T-helper 2 cell treated with Interferon-gamma antibody and Interleukin-4, amounts not matched to agents 5 μg/mL and 100 μg/mL, for 36 hours (primary cell): ENCODE data around the gene AP2A1.

ENCODE experiments used
- DNase-seq: peaks from one replicate; pipeline ENCODE4 v3.0.0; 2021; ENCODE audit warnings: low spot score
- H3K27ac Mint-ChIP-seq: one replicate; pipeline ENCODE4 v1.8.0; 2021; ENCODE audit warnings: mild to moderate bottlenecking, mixed read lengths
- H3K27me3 Mint-ChIP-seq: one replicate; pipeline ENCODE4 v1.8.0; 2021; ENCODE audit warnings: low read depth, mixed read lengths
- H3K36me3 Mint-ChIP-seq: one replicate; pipeline ENCODE4 v1.8.0; 2021; ENCODE audit warnings: low read depth, mixed read lengths
- H3K4me1 Mint-ChIP-seq: one replicate; pipeline ENCODE4 v1.8.0; 2021; ENCODE audit warnings: low read depth, mixed read lengths
- H3K4me3 Mint-ChIP-seq: one replicate; pipeline ENCODE4 v1.8.0; 2022; ENCODE audit warnings: mild to moderate bottlenecking, moderate library complexity, mixed read lengths
- H3K9me3 Mint-ChIP-seq: one replicate; pipeline ENCODE4 v1.8.0; 2021; ENCODE audit warnings: mixed read lengths

Gene AP2A1

GRCh38 chr19:49791776-49792445, 25.1 kb downstream of the AP2A1 start:
- Mint-ChIP-seq H3K4me1 (no peaks in the 10 kb centered on the region), H3K27me3 (no peaks in the 10 kb centered on the region), H3K4me3 (no peak overlapping the region), H3K36me3 (peaks cover 38% of the 10 kb centered on the region), H3K9me3 (no peaks in the 10 kb centered on the region), H3K27ac (no peak overlapping the region)
- no peak for DNase-seq

GRCh38 chr19:49792829-49793560, 26.2 kb downstream of the AP2A1 start:
- peaks cover 36% of the 10 kb centered on the region for H3K36me3 Mint-ChIP-seq
- no peak overlapping the region for H3K4me3 Mint-ChIP-seq
- H3K27ac Mint-ChIP-seq, result no peak overlapping the region
- no peaks in the 10 kb centered on the region for H3K27me3 Mint-ChIP-seq
- no peaks in the 10 kb centered on the region for H3K4me1 Mint-ChIP-seq
- no peak for DNase-seq
- H3K9me3 Mint-ChIP-seq, result no peaks in the 10 kb centered on the region

GRCh38 chr19:49793561-49793840, 26.7 kb downstream of the AP2A1 start:
- no peak overlapping the region for H3K27ac Mint-ChIP-seq
- no peaks in the 10 kb centered on the region for H3K27me3 Mint-ChIP-seq
- no peaks in the 10 kb centered on the region for H3K9me3 Mint-ChIP-seq
- peak; percentile 16 for DNase-seq
- no peaks in the 10 kb centered on the region for H3K4me1 Mint-ChIP-seq
- no peak overlapping the region for H3K4me3 Mint-ChIP-seq
- H3K36me3 Mint-ChIP-seq, result peaks cover 34% of the 10 kb centered on the region

- H3K36me3 Mint-ChIP-seq, result peaks cover 34% of the 10 kb centered on the region
- no peak overlapping the region for H3K27ac Mint-ChIP-seq
- H3K4me1 Mint-ChIP-seq, result no peaks in the 10 kb centered on the region
- no peak overlapping the region for H3K4me3 Mint-ChIP-seq
- no peak for DNase-seq
- no peaks in the 10 kb centered on the region for H3K9me3 Mint-ChIP-seq
- no peaks in the 10 kb centered on the region for H3K27me3 Mint-ChIP-seq
Measured at GRCh38 chr19:49795615-49796014, 28.8 kb downstream of the AP2A1 start.

- DNase-seq, result no peak
- H3K27ac Mint-ChIP-seq, result no peak overlapping the region
- H3K9me3 Mint-ChIP-seq, result no peaks in the 10 kb centered on the region
- peaks cover 34% of the 10 kb centered on the region for H3K36me3 Mint-ChIP-seq
- H3K27me3 Mint-ChIP-seq, result no peaks in the 10 kb centered on the region
- H3K4me3 Mint-ChIP-seq, result no peak overlapping the region
- no peaks in the 10 kb centered on the region for H3K4me1 Mint-ChIP-seq
Measured at GRCh38 chr19:49798574-49798973, 31.8 kb downstream of the AP2A1 start.

- Mint-ChIP-seq H3K9me3 (no peaks in the 10 kb centered on the region), H3K27ac (no peak overlapping the region), H3K36me3 (peaks cover 34% of the 10 kb centered on the region), H3K27me3 (no peaks in the 10 kb centered on the region), H3K4me1 (no peaks in the 10 kb centered on the region), H3K4me3 (no peak overlapping the region)
- DNase-seq, result no peak
Measured at GRCh38 chr19:49799271-49799797, 32.5 kb downstream of the AP2A1 start.

- H3K27ac Mint-ChIP-seq, result no peak overlapping the region
- DNase-seq, result no peak
- H3K4me3 Mint-ChIP-seq, result no peak overlapping the region
- H3K36me3 Mint-ChIP-seq, result peaks cover 31% of the 10 kb centered on the region
- H3K9me3 Mint-ChIP-seq, result no peaks in the 10 kb centered on the region
- no peaks in the 10 kb centered on the region for H3K4me1 Mint-ChIP-seq
- H3K27me3 Mint-ChIP-seq, result no peaks in the 10 kb centered on the region
Measured at GRCh38 chr19:49799798-49800376, 33.1 kb downstream of the AP2A1 start.

- Mint-ChIP-seq H3K27ac (no peak overlapping the region), H3K4me1 (no peaks in the 10 kb centered on the region), H3K36me3 (peaks cover 30% of the 10 kb centered on the region), H3K9me3 (no peaks in the 10 kb centered on the region), H3K4me3 (no peak overlapping the region), H3K27me3 (no peaks in the 10 kb centered on the region)
- DNase-seq, result no peak
Measured at GRCh38 chr19:49800771-49801170, 34.0 kb downstream of the AP2A1 start.

GRCh38 chr19:49801401-49801888, 34.6 kb downstream of the AP2A1 start:
- Mint-ChIP-seq H3K4me1 (no peaks in the 10 kb centered on the region), H3K36me3 (peaks cover 32% of the 10 kb centered on the region), H3K27ac (no peak overlapping the region)

GRCh38 chr19:49801966-49802661, 35.3 kb downstream of the AP2A1 start:
- Mint-ChIP-seq H3K4me1 (no peaks in the 10 kb centered on the region), H3K4me3 (no peak overlapping the region), H3K9me3 (no peaks in the 10 kb centered on the region), H3K27ac (no peak overlapping the region), H3K36me3 (peaks cover 28% of the 10 kb centered on the region), H3K27me3 (no peaks in the 10 kb centered on the region)
- no peak for DNase-seq

More at GRCh38 chr19:49801401-49801888, 34.6 kb downstream of the AP2A1 start:
- H3K4me3 Mint-ChIP-seq, result no peak overlapping the region
- no peak for DNase-seq
- H3K9me3 Mint-ChIP-seq, result no peaks in the 10 kb centered on the region
- H3K27me3 Mint-ChIP-seq, result no peaks in the 10 kb centered on the region

GRCh38 chr19:49802836-49803528, 36.2 kb downstream of the AP2A1 start:
- H3K4me3 Mint-ChIP-seq, result no peak overlapping the region
- peaks cover 26% of the 10 kb centered on the region for H3K36me3 Mint-ChIP-seq
- H3K9me3 Mint-ChIP-seq, result no peaks in the 10 kb centered on the region
- H3K27me3 Mint-ChIP-seq, result no peaks in the 10 kb centered on the region
- H3K4me1 Mint-ChIP-seq, result peaks cover 3% of the 10 kb centered on the region
- H3K27ac Mint-ChIP-seq, result no peak overlapping the region
- DNase-seq, result no peak

- DNase-seq, result no peak
- Mint-ChIP-seq H3K4me1 (peaks cover 3% of the 10 kb centered on the region), H3K36me3 (peaks cover 24% of the 10 kb centered on the region), H3K4me3 (no peak overlapping the region), H3K27me3 (no peaks in the 10 kb centered on the region), H3K27ac (no peak overlapping the region), H3K9me3 (no peaks in the 10 kb centered on the region)
Measured at GRCh38 chr19:49803529-49803856, 36.7 kb downstream of the AP2A1 start.

- DNase-seq, result no peak
- H3K27me3 Mint-ChIP-seq, result no peaks in the 10 kb centered on the region
- H3K4me3 Mint-ChIP-seq, result no peak overlapping the region
- peaks cover 17% of the 10 kb centered on the region for H3K36me3 Mint-ChIP-seq
- H3K9me3 Mint-ChIP-seq, result no peaks in the 10 kb centered on the region
- H3K27ac Mint-ChIP-seq, result no peak overlapping the region
- peaks cover 11% of the 10 kb centered on the region for H3K4me1 Mint-ChIP-seq
Measured at GRCh38 chr19:49805822-49806619, 39.2 kb downstream of the AP2A1 start.
